H1 (cell line): ENCODE data around the gene ARHGAP6. TPM values are rescaled to one million over a fixed set of nuclear protein-coding genes. Genes with fewer than 3 reads are reported as not detected.

Source experiments
- CTCF ChIA-PET: fragments of 300-600 bp; sonication (Branson Sonifier 250); formaldehyde crosslinking; loops from one replicate; lab custom pipeline; 2021; ENCODE audit not compliant: partially characterized antibody; lab: Charles Lee
- POLR2A ChIA-PET: fragments of 300-600 bp; sonication (Branson Sonifier 250); formaldehyde crosslinking; loops from one replicate; lab custom pipeline; 2021; ENCODE audit warnings: inconsistent platforms; ENCODE audit not compliant: partially characterized antibody; lab: Charles Lee
- DNase-seq, 2 experiments: peaks; one replicate each; pipeline versions ENCODE4 v3.0.0 to v3.0.0-alpha.2; 2010 to 2022; ENCODE audit warnings: low spot score in 2 of 2, low read depth in 1 of 2, mixed read lengths in 1 of 2
- FAIRE-seq: peaks from 2 replicates; lab custom pipeline; 2011; peaks lifted over from hg19 to GRCh38; lab: Jason Lieb, UNC
- H2AFZ ChIP-seq: 2 replicates; pipeline ENCODE4 v1.8.1; 2012; ENCODE audit warnings: low read length, inconsistent platforms
- H2AK5ac ChIP-seq: 2 replicates; pipeline ENCODE4 v1.6.1; 2013; ENCODE audit warnings: low read depth, low read length
- H2BK120ac ChIP-seq: replicated peaks from 2 replicates; pipeline ENCODE3; 2013; ENCODE audit warnings: low read depth, low read length, inconsistent platforms
- H2BK12ac ChIP-seq: 2 replicates; pipeline ENCODE4 v1.6.1; 2013; ENCODE audit warnings: low read depth, low read length
- H2BK15ac ChIP-seq: 2 replicates; pipeline ENCODE4 v1.6.1; 2013; ENCODE audit warnings: low read length
- H2BK20ac ChIP-seq: 2 replicates; pipeline ENCODE4 v1.6.1; 2013; ENCODE audit warnings: low read length
- H2BK5ac ChIP-seq: 2 replicates; pipeline ENCODE4 v1.6.1; 2013; ENCODE audit warnings: low read depth, low read length
- H3K14ac ChIP-seq: 2 replicates; pipeline ENCODE4 v1.6.1; 2013; ENCODE audit warnings: inconsistent platforms; ENCODE audit not compliant: insufficient read length
- H3K18ac ChIP-seq: 2 replicates; pipeline ENCODE4 v1.6.1; 2013; ENCODE audit warnings: low read length; ENCODE audit errors: extremely low read depth
- H3K23ac ChIP-seq: 2 replicates; pipeline ENCODE4 v1.6.1; 2013; ENCODE audit warnings: inconsistent platforms; ENCODE audit not compliant: insufficient read length
- H3K23me2 ChIP-seq: 2 replicates; pipeline ENCODE4 v1.6.1; 2013; ENCODE audit warnings: low read depth, low read length
- H3K27ac ChIP-seq: 2 replicates; pipeline ENCODE4 v1.6.1; 2011; ENCODE audit warnings: low read depth, low read length, inconsistent platforms
- H3K27me3 ChIP-seq, 4 experiments: replicated peaks in 1 of 4; 1 replicate in 1 of 4; 2 replicates in 3 of 4; pipeline versions ENCODE4 v1.6.1 to v1.8.1; 2011 to 2013; ENCODE audit warnings: low read length in 3 of 4, mild to moderate bottlenecking in 3 of 4, inconsistent platforms in 2 of 4, mixed read lengths in 2 of 4, moderate library complexity in 1 of 4; ENCODE audit not compliant: control insufficient read depth in 3 of 4, insufficient read depth in 3 of 4; ENCODE audit errors: extremely low read depth in 1 of 4
- H3K36me3 ChIP-seq, 4 experiments: 2 replicates each; pipeline versions ENCODE4 v1.6.1 to v1.8.1; 2011 to 2013; ENCODE audit warnings: mild to moderate bottlenecking in 4 of 4, low read length in 3 of 4, moderate library complexity in 2 of 4, control low read depth in 1 of 4, inconsistent platforms in 1 of 4; ENCODE audit not compliant: insufficient read depth in 4 of 4, control insufficient read depth in 2 of 4
- H3K4ac ChIP-seq: replicated peaks from 2 replicates; pipeline ENCODE3; 2013; ENCODE audit warnings: low read length, low read depth, mixed read lengths, inconsistent platforms; ENCODE audit not compliant: insufficient read length
- H3K4me1 ChIP-seq, 4 experiments: replicated peaks in 1 of 4; 1 replicate in 1 of 4; 2 replicates in 3 of 4; pipeline versions ENCODE4 v1.6.1 to v1.8.1; 2011 to 2013; ENCODE audit warnings: low read length in 3 of 4, inconsistent platforms in 2 of 4, mixed read lengths in 1 of 4; ENCODE audit not compliant: insufficient read depth in 4 of 4, control insufficient read depth in 3 of 4
- H3K4me2 ChIP-seq, 2 experiments: 2 replicates each; pipeline versions ENCODE4 v1.6.1 to v1.8.1; 2011 to 2013; ENCODE audit warnings: low read depth in 2 of 2, low read length in 2 of 2, control low read depth in 1 of 2, inconsistent platforms in 1 of 2, mild to moderate bottlenecking in 1 of 2; ENCODE audit not compliant: insufficient read depth in 1 of 2
- H3K4me3 ChIP-seq, 4 experiments: fragments of 200-600, 300-600 bp in 1 of 4; sonication (generic), shearing (Covaris generic), sonication (Bioruptor Twin) in 1 of 4; 2 replicates each; pipeline versions ENCODE4 v1.5.1 to v1.8.1; 2011 to 2016; ENCODE audit warnings: low read length in 4 of 4, low read depth in 3 of 4, control low read depth in 2 of 4, inconsistent platforms in 2 of 4, mild to moderate bottlenecking in 2 of 4, mixed read lengths in 1 of 4, moderate library complexity in 1 of 4; ENCODE audit not compliant: insufficient read depth in 2 of 4; ENCODE audit errors: extremely low read depth in 1 of 4
- H3K56ac ChIP-seq: replicated peaks from 2 replicates; pipeline ENCODE3; 2013; ENCODE audit warnings: low read depth, mild to moderate bottlenecking, mixed read lengths, low read length, inconsistent platforms; ENCODE audit not compliant: insufficient read length
- H3K79me1 ChIP-seq: 2 replicates; pipeline ENCODE4 v1.6.1; 2013; ENCODE audit warnings: low read depth, low read length, control low read depth
- H3K79me2 ChIP-seq, 2 experiments: 2 replicates each; pipeline versions ENCODE4 v1.6.1 to v1.8.1; 2012 to 2013; ENCODE audit warnings: low read length in 2 of 2, mild to moderate bottlenecking in 2 of 2, inconsistent platforms in 1 of 2; ENCODE audit not compliant: insufficient read depth in 2 of 2, control insufficient read depth in 1 of 2
- H3K9ac ChIP-seq, 4 experiments: replicated peaks in 1 of 4; 1 replicate in 1 of 4; 2 replicates in 3 of 4; pipeline versions ENCODE4 v1.6.1 to v1.8.1; 2011 to 2013; ENCODE audit warnings: low read depth in 3 of 4, low read length in 3 of 4, control low read depth in 2 of 4, mild to moderate bottlenecking in 2 of 4, moderate library complexity in 2 of 4, inconsistent platforms in 1 of 4; ENCODE audit errors: extremely low read depth in 1 of 4
- H3K9me3 ChIP-seq, 2 experiments: 2 replicates each; pipeline versions ENCODE4 v1.6.1 to v1.8.1; 2012 to 2013; ENCODE audit warnings: mild to moderate bottlenecking in 2 of 2, moderate library complexity in 2 of 2, control low read depth in 1 of 2, inconsistent platforms in 1 of 2, low read depth in 1 of 2, low read length in 1 of 2, mixed read lengths in 1 of 2; ENCODE audit not compliant: insufficient read depth in 2 of 2
- H4K20me1 ChIP-seq, 2 experiments: replicated peaks in 1 of 2; 2 replicates each; pipeline versions ENCODE3 to v1.8.1; 2011 to 2013; ENCODE audit warnings: inconsistent platforms in 2 of 2, low read length in 2 of 2, mild to moderate bottlenecking in 1 of 2; ENCODE audit not compliant: insufficient read depth in 2 of 2, control insufficient read depth in 1 of 2
- H4K5ac ChIP-seq: 2 replicates; pipeline ENCODE4 v1.6.1; 2013; ENCODE audit warnings: low read length, low read depth, mixed read lengths, inconsistent platforms; ENCODE audit not compliant: insufficient read length
- H4K8ac ChIP-seq: 2 replicates; pipeline ENCODE4 v1.8.0; 2013; ENCODE audit warnings: mild to moderate bottlenecking, moderate library complexity, low read length, inconsistent platforms; ENCODE audit not compliant: insufficient read depth; ENCODE audit errors: extremely low read depth
- H4K91ac ChIP-seq: replicated peaks from 2 replicates; pipeline ENCODE3; 2013; ENCODE audit warnings: low read length, mixed read lengths, inconsistent platforms; ENCODE audit not compliant: insufficient read length
- CTCF ChIP-seq, 3 experiments: IDR thresholded peaks; 1 replicate in 2 of 3; 2 replicates in 1 of 3; pipeline versions ENCODE4 v1.5.1 to v1.6.1; 2011; ENCODE audit warnings: low read length in 3 of 3, mild to moderate bottlenecking in 3 of 3, inconsistent platforms in 2 of 3, low read depth in 1 of 3, moderate library complexity in 1 of 3; ENCODE audit not compliant: insufficient read depth in 1 of 3; ENCODE audit errors: control extremely low read depth in 1 of 3
- SUZ12 ChIP-seq: fragments of 200-600 bp; sonication (generic); IDR thresholded peaks from 2 replicates; pipeline ENCODE4 v1.6.1; 2012; ENCODE audit warnings: mild to moderate bottlenecking, inconsistent platforms, low read length, moderate library complexity, mixed read lengths
- WGBS, 2 experiments: shearing (Covaris generic) in 1 of 2; methylation state at CpG; one replicate each; pipeline versions ENCODE4 v1.1.6 to v1.1.7; 2013 to 2015; ENCODE audit warnings: low lambda C conversion rate in 2 of 2, mixed read lengths in 2 of 2, inconsistent platforms in 1 of 2, low coverage in 1 of 2, missing lambda C conversion rate in 1 of 2; ENCODE audit not compliant: insufficient replicate concordance in 2 of 2, insufficient coverage in 1 of 2, insufficient read length in 1 of 2; ENCODE audit errors: extremely low coverage in 1 of 2, missing lambda C conversion rate in 1 of 2; 5-methylcytosine and 5-hydroxymethylcytosine counted together
- polyA plus RNA-seq, 7 experiments: library from polyadenylated mRNA; depleted of rRNA in 3 of 7; stranded (reverse) in 5 of 7; unstranded in 2 of 7; fragments of >200 nt in 5 of 7; fragments of 200-250 nt in 2 of 7; gene quantifications; 1 replicate in 5 of 7; 2 replicates in 1 of 7; 4 replicates in 1 of 7; pipeline versions ENCODE4 v1.2.1 to v1.2.3, GENCODE V29; 2011 to 2013; ENCODE audit warnings: missing spikeins in 2 of 7, mixed read lengths in 2 of 7
- total RNA-seq: library from RNA; stranded (reverse); fragmentation: NEBNext Ultra II Directional; extraction: Animal tissue kit (Norgen Biotek cat#: 25700); gene quantifications from 2 replicates; pipeline ENCODE4 v1.2.1, GENCODE V29; 2021

Gene ARHGAP6
- total and polyA plus RNA-seq, 2 of the 8 experiments (the other 6 are each of a cell fraction or from before 2014, with no cell fraction given): 0.35 to 0.82 TPM

- H2BK120ac ChIP-seq: no peak overlapping the region
- H3K9me3 ChIP-seq: no peaks in the 10 kb centered on the region
- no peaks in the 10 kb centered on the region for H3K79me1 ChIP-seq
- H2BK15ac ChIP-seq: no peak overlapping the region
- no peak overlapping the region for H3K14ac ChIP-seq
- POLR2A ChIA-PET: no interaction called here
- H3K9ac ChIP-seq: no peak overlapping the region
- no peak overlapping the region for H3K4ac ChIP-seq
- no peak overlapping the region for H3K23ac ChIP-seq
- H3K4me1 ChIP-seq: no peaks in the 10 kb centered on the region
- no peak overlapping the region for H3K4me2 ChIP-seq
- H3K56ac ChIP-seq: no peak overlapping the region
- TF ChIP-seq CTCF (IDR thresholded peaks at IDR 0.05; ENCODE audit: control extremely low read depth in 1 of 3, insufficient read depth in 1 of 3, low read depth in 1 of 3, low read length in 3 of 3): peak in 1 of 3 experiments; percentile 12; a peak in 1 of 4 replicates
- no peak for TF ChIP-seq SUZ12
- no peak overlapping the region for H2AK5ac ChIP-seq
- H3K27me3 ChIP-seq: no peaks in the 10 kb centered on the region; a peak in 3 of 7 replicates
- no peak for DNase-seq
- no peak overlapping the region for H3K4me3 ChIP-seq
- H4K5ac ChIP-seq: no peak overlapping the region
- H2AFZ ChIP-seq: no peak overlapping the region
- H2BK20ac ChIP-seq: no peak overlapping the region
- no peaks in the 10 kb centered on the region for H4K20me1 ChIP-seq
- FAIRE-seq: no peak
- no peak overlapping the region for H3K27ac ChIP-seq
- H3K36me3 ChIP-seq: no peaks in the 10 kb centered on the region
- H4K91ac ChIP-seq: no peak overlapping the region
- no peak overlapping the region for H2BK12ac ChIP-seq
- H3K18ac ChIP-seq: no peak overlapping the region
- H3K79me2 ChIP-seq: no peaks in the 10 kb centered on the region
- H4K8ac ChIP-seq: no peak overlapping the region
- H3K23me2 ChIP-seq: no peaks in the 10 kb centered on the region
- CTCF ChIA-PET: interaction anchor here (0.6 to 1.2 kb wide), 5 partner anchors 9 to 378 kb away, joined by 3 to 4 read pairs (median 3); no protein-coding TSS in a partner anchor
- no peak overlapping the region for H2BK5ac ChIP-seq
- WGBS, 2 experiments: 80% methylated on average over 4 of the region's 4 CpGs; no CpG with 5 or more reads in 1 of the 2 experiments
Observed at GRCh38 chrX:11540532-11541377, 125.0 kb downstream of the ARHGAP6 start.
